NB4 (cell line): ENCODE results near the gene RGS11.

ENCODE experiments used
- DNase-seq: peaks from one replicate; pipeline ENCODE4 v3.0.0; 2010; ENCODE audit warnings: low read depth
- H3K4me3 ChIP-seq: one replicate; pipeline ENCODE4 v1.5.1; 2011; ENCODE audit warnings: mild to moderate bottlenecking, low read depth, low read length, moderate library complexity
- CTCF ChIP-seq: IDR thresholded peaks from one replicate; pipeline ENCODE4 v1.5.1; 2012; ENCODE audit warnings: low read depth, low read length
- MYC ChIP-seq: IDR thresholded peaks from 2 replicates; pipeline ENCODE4 v1.6.1; 2011; ENCODE audit warnings: low read depth, low read length
- POLR2A ChIP-seq: IDR thresholded peaks from 2 replicates; pipeline ENCODE4 v1.6.1; 2011; ENCODE audit warnings: mild to moderate bottlenecking; ENCODE audit not compliant: insufficient read length; ENCODE audit errors: extremely low read depth
- TF ChIP-seq, protein P1 (sequence below): IDR thresholded peaks from 2 replicates; pipeline ENCODE4 v1.6.1; 2011; ENCODE audit warnings: low read depth, low read length

Gene RGS11

DNA sequence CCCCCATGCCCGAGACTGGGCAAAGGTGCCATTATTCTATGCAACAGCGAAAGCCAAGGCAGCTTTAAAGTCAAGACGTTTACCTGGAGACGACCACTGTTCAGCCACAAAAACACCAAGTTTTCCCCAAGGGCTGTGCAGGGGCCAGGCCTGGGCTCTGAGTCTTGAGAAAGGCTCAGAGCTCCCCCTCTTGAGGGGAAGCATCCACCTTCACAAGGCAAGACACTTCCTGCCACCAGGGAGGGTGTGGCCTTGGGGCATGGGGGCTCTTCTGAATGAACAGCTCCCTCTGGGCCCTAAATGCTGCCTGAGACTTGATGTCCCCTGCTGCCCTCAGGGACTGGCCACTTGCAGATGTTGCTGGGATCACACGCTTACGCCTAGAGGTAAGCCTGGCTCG, 33.7 kb upstream of the RGS11 start:
- no peak overlapping the region for H3K4me3 ChIP-seq
- DNase-seq, result peak; percentile 56
- TF ChIP-seq CTCF (no peak), POLR2A (no peak), MYC (no peak)
- TF ChIP-seq, protein P1, sequence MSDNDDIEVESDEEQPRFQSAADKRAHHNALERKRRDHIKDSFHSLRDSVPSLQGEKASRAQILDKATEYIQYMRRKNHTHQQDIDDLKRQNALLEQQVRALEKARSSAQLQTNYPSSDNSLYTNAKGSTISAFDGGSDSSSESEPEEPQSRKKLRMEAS, result no peak

- TF ChIP-seq, protein P1, result no peak
- no peak for TF ChIP-seq POLR2A
- TF ChIP-seq CTCF, result no peak
- TF ChIP-seq MYC, result no peak
- H3K4me3 ChIP-seq, result no peak overlapping the region
- DNase-seq, result peak; percentile 44
Observed at GRCh38 chr16:307691-308312, 32.1 kb upstream of the RGS11 start.

- TF ChIP-seq, protein P1, result no peak
- TF ChIP-seq POLR2A (no peak), MYC (no peak), CTCF (no peak)
- DNase-seq, result no peak
- no peak overlapping the region for H3K4me3 ChIP-seq
Observed at GRCh38 chr16:306911-307370, 31.2 kb upstream of the RGS11 start.

DNA sequence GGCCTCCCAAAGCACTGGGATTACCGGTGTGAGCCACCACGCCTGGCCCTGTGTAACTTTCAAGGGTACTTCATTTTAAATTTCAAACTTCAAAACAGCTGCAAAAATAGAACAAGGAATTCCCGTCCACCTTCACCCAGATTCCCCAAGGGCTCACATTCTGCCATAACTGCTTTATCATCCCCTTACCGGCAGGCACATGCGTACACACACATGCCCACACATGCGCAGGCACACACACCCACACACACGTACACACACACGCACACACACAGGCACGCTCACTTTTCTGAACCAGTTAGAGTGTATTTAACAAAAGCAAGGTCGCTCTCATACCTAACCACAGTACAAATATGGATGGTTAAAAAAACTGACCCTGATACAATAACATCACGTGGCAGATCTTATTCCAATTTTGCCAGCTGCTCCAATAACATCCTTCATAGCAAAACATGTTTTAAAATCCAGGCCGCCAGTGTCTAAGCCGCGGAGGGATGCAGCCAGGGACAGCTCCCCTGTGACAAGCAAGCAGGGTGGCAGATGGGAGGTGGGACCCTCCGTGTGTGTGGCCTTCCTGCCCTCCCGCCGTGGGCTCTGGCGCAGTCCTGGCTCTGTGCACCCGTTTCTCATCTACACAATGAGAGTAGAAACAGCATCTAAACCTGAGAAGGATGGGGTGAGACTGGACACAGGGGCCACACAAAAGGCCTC, 30.3 kb upstream of the RGS11 start:
- H3K4me3 ChIP-seq, result no peak overlapping the region
- DNase-seq, result no peak
- TF ChIP-seq, protein P1, result no peak
- no peak for TF ChIP-seq MYC

DNA sequence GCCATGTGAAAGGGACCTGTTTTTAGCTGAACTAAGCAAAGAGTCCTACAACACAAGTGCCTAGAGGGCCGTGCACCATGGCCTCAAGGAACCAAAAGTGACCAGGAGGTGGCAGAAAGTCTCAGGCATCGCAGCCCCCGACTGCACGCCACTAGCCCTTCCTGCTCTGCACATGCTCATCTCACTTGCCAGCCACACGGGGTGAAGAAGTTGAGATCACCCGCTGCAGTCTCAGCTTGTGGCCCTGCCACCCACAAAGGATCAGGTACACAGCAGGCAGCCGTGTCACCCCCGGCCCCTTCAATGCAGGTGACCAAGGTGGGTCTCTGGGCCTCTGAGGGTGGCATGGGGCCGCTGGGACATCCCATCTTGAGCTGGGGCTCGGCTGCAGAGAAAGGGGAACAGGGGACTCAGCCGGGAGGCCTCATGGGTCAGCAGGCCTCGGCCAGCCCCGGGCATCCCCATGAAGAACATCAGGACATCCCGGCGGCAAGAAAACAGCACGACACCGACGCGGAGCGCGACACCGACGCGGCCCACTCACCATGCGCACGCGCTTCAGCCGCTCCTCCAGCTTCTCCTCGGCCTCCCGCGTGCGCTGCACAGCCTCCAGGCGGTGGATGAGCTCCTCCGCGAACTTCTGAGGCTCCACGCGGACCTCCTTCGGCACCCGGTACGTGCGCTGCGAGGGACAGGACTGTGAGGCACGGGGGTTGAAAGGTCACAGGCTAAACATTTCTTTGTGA, 28.2 kb upstream of the RGS11 start:
- H3K4me3 ChIP-seq, result no peak overlapping the region
- peak; percentile 44 for DNase-seq
- TF ChIP-seq CTCF, result no peak

DNA sequence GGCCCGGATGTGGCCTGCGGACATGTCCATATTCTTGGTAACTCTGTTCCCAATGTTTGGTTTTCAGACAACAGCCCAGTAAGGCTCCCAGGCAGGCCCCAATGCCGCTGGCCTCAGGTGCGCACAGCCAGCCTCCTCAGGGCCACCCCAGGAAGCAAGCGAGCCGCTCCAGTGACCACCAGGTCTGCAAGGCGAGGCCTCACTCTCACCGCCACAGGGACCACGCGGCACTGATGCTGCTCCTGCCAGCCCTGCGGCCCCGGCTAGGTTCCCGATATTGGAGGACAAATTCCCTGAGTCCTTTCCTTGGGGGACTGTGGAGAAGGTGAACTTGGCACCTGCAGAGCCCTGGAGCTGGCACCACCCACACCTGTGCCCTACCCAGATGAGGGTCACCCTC, 26.2 kb upstream of the RGS11 start:
- no peak for TF ChIP-seq CTCF
- TF ChIP-seq POLR2A, result no peak
- TF ChIP-seq MYC, result no peak
- TF ChIP-seq, protein P1, result no peak
- no peak overlapping the region for H3K4me3 ChIP-seq
- no peak for DNase-seq
